GM10266 (cell line): ENCODE results near the gene SLC25A46.
"Not testable (repeated sequence)": the region's sequence is repeated elsewhere in the genome, so short reads cannot be mapped to it uniquely, and the experiment has no call there.

Source experiments
- DNase-seq: peaks from one replicate; pipeline ENCODE4 v3.0.0; 2012; ENCODE audit errors: extremely low spot score
- TF ChIP-seq, protein P1 (sequence below): IDR thresholded peaks from 2 replicates; pipeline ENCODE4 v1.5.1; 2012; ENCODE audit warnings: mild to moderate bottlenecking, low read depth; ENCODE audit not compliant: control insufficient read depth, insufficient read depth; ENCODE audit errors: missing control alignments

The SLC25A46 gene

DNA sequence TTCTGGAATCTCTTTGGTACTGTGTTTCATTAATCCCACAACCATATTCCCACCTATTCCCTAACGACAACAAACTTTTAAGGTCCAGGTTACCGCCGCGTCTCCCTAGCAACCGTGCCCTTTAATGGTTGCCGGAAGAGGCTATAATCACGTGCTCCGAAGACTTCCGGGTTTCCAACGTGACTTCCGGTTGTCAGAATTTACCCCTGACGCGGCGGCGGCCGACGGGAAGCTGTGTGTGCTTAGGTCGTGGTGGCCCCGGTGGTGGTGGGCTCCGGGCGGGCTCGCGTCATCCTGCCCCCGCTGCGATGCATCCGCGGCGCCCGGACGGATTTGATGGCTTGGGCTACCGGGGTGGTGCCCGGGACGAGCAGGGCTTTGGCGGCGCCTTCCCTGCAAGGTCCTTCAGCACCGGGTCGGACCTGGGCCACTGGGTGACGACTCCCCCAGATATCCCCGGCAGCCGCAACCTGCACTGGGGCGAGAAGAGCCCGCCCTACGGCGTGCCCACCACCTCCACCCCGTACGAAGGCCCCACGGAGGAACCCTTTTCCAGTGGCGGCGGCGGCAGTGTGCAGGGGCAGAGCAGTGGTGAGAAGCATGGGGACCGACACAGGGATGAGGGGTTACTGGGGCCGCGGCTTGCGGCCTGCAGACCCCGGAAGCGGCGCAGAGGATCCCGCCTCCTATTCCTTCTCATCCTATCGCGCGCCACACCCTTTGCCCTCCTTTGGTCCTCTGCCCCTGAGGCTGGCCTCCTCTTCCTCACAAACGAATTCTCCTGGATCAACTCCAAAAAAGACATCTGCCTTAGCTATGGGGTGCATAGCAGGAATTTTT, at the start of gene SLC25A46:
Gene SLC25A46 (plus strand): TSS at position 196 of the 840 bp plus-strand sequence. CDS start 113 bp downstream, at position 309.
- TF ChIP-seq, protein P1, sequence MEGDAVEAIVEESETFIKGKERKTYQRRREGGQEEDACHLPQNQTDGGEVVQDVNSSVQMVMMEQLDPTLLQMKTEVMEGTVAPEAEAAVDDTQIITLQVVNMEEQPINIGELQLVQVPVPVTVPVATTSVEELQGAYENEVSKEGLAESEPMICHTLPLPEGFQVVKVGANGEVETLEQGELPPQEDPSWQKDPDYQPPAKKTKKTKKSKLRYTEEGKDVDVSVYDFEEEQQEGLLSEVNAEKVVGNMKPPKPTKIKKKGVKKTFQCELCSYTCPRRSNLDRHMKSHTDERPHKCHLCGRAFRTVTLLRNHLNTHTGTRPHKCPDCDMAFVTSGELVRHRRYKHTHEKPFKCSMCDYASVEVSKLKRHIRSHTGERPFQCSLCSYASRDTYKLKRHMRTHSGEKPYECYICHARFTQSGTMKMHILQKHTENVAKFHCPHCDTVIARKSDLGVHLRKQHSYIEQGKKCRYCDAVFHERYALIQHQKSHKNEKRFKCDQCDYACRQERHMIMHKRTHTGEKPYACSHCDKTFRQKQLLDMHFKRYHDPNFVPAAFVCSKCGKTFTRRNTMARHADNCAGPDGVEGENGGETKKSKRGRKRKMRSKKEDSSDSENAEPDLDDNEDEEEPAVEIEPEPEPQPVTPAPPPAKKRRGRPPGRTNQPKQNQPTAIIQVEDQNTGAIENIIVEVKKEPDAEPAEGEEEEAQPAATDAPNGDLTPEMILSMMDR: no peak
- DNase-seq: peak; percentile 80

DNA sequence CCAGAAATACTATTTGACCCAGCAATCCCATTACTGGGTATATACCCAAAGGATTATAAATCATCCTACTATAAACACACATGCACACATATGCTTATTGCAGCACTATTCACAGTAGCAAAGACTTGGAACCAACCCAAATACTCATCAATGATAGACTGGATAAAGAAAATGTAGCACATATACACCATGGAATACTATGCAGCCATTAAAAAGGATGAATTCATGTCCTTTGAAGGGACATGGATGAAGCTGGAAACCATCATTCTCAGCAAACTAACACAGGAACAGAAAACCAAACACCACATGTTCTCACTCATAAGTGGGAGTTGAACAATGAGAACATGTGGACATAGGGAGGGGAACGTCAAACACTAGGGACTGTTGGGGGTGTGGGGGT, 48.2 kb upstream of the SLC25A46 start:
- not testable (repeated sequence) for DNase-seq

DNA sequence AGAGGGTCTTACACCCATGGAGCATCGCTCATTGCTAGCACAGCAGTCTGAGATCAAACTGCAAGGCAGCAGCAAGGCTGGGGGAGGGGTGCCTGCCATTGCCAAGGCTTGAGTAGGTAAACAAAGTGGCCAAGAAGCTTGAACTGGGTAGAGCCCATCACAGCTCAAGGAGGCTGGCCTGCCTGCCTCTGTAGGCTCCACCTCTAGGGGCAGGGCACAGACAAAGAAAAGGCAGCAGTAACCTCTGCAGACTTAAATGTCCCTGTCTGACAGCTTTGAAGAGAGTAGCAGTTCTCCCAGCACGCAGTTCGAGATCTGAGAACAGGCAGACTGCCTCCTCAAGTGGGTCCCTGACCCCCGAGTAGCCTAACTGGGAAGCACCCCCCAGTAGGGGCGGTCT, 46.1 kb upstream of the SLC25A46 start:
- DNase-seq: not testable (repeated sequence)

DNA sequence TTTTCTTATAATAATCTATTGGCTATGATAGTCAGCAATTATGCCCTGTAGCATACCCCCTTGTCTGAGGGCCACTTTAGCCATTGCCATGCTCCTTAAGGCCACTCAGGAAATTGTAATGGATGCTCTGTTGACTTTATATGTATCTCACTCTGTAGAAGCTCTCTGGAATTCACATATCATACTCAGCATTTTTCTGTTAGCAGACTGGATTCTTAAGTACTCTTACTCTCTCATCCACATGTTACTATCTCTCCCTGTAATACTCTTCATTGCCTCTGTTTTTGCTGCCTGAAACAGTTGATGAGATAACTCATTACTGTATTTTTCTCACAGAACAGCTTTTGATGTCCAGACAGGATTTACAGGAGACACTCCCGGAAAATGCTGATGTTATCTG, 36.5 kb upstream of the SLC25A46 start:
- no peak for DNase-seq
- TF ChIP-seq, protein P1: no peak

DNA sequence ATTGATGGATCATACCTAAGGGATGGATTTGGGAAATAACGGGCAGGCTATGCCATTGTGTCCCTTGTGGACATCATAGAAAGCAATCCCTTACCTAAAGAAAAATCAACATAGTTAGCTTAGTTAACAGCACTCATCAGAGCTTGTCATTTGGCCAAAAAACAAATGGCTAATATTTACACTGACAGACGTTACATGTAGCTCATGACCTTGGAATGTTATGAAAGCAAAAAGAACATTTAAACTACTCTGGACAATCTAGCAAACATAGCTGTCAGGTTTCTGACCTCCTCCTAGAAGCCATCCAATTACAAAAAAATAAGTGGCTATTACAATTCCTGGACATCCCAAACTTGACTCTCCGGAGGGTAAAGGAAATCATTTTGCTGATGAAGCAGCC, 36.1 kb upstream of the SLC25A46 start:
- TF ChIP-seq, protein P1: no peak
- DNase-seq: no peak

DNA sequence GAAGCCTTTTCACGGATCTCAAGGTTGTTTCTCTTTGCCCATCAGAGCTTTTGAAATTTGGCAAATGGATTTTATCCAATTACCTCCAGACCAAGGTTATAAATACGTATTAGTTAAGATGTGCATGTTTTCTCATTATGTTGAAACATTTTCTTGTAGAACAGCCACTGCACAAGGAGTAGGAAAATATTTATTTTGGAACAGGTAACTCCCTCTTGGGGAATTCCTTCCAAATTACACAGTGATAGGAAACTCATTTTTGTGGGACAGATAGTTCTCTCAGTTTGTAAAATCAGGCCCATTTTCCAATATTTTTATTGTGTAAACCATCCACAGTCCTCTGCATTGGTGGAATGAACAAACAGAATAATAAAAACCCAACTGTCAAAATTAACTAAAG, 35.3 kb upstream of the SLC25A46 start:
- no peak for DNase-seq
- TF ChIP-seq, protein P1: no peak

DNA sequence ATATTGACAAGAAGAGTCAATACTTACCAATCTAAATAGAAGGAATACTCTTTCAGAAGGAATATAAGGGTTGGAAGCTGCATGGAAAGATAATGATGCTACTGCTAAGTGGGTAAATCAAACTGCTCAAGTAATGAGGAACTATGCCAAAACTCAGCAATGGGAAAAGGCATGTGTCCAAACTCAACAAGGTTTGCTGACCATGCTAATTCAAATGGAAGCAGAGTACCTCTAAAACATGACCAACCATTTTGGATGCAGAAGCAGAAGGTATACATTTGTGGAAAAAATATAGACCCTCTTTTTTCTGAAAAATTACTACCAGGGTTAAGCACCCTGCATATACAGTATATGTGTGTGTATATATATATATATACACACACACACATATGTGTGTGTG, 33.5 kb upstream of the SLC25A46 start:
- TF ChIP-seq, protein P1: no peak
- no peak for DNase-seq

DNA sequence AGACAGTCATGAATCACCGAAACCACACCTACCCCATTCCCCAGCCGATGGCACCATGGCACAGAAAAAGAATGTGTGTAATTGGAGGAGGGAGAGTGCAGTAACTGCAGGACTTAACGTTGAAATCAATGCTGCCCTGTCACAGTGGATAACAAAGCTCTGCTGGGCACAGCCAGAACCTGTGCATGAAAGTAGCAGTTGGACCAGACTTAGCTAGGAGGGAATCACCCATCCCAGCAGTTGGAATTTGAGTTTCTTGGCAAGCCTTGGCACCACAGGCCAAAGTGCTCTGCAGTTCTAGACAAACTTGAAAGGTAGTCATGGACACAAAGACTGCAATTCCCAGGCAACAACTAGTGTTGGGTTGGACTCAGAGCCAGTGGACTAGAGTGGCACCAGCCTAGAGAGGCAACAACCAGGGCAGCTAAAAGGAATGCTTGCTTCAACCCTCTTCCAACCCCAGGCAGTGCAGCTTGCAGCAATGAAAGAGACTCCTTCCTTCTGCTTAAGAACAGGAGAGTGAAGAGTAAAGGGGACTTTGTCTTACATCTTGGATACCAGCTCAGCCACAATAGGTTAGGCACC, 31.5 kb upstream of the SLC25A46 start:
- no peak for DNase-seq
- TF ChIP-seq, protein P1: no peak
